Sigmoid colon (tissue), 7 donors: ENCODE measurements around the gene LAMB2. TPM values are rescaled to one million over a fixed set of nuclear protein-coding genes. Genes with fewer than 3 reads are reported as not detected.
A peak's percentile ranks its signal among the peaks of the same experiment; 100 is the strongest.

ENCODE experiments used
- DNase-seq: peaks from one replicate; pipeline ENCODE4 v3.0.0-alpha.2; 2019
- H3K27ac ChIP-seq, 4 donors: fragments of 200-600 bp; sonication (generic); one replicate each; pipeline ENCODE4 v1.5.1; 2016 to 2019; ENCODE audit warnings: mild to moderate bottlenecking in 1 of 4
- H3K27me3 ChIP-seq, 3 donors: fragments of 200-600 bp; sonication (generic); one replicate each; pipeline ENCODE4 v1.5.1; 2019; ENCODE audit warnings: mild to moderate bottlenecking in 1 of 3
- H3K36me3 ChIP-seq, 4 donors: fragments of 200-600 bp; sonication (generic); one replicate each; pipeline ENCODE4 v1.5.1; 2016 to 2019
- H3K4me1 ChIP-seq, 4 donors: fragments of 200-600 bp; sonication (generic); one replicate each; pipeline ENCODE4 v1.5.1; 2017 to 2019
- H3K4me3 ChIP-seq, 4 donors: fragments of 200-600 bp; sonication (generic); one replicate each; pipeline ENCODE4 v1.5.1; 2017 to 2019; ENCODE audit warnings: mild to moderate bottlenecking in 2 of 4, moderate library complexity in 1 of 4
- H3K9me3 ChIP-seq, 4 donors: fragments of 200-600 bp in 3 of 4; sonication (generic) in 3 of 4; one replicate each; pipeline versions ENCODE4 v1.5.1 to v1.6.1; 2013 to 2019
- EP300 ChIP-seq, 4 donors: sonication (generic); formaldehyde crosslinking; IDR thresholded peaks; one replicate each; pipeline ENCODE4 v1.6.1; 2017; ENCODE audit warnings: antibody characterized with exemption in 4 of 4
- POLR2A ChIP-seq, 2 donors: fragments of 450-650 bp; IDR thresholded peaks; one replicate each; pipeline ENCODE4 v1.6.1; 2016; ENCODE audit warnings: antibody characterized with exemption in 2 of 2, mild to moderate bottlenecking in 2 of 2, moderate library complexity in 2 of 2
- POLR2AphosphoS5 ChIP-seq, 4 donors: sonication (generic); formaldehyde crosslinking; IDR thresholded peaks; one replicate each; pipeline ENCODE4 v1.6.1; 2017; ENCODE audit warnings: antibody characterized with exemption in 4 of 4
- WGBS, 2 donors: extraction: QIAGEN DNeasy Blood & Tissue Kit; methylation state at CpG; one replicate each; pipeline ENCODE4 v1.1.7; 2013; 5-methylcytosine and 5-hydroxymethylcytosine counted together
- intact Hi-C: fragments of 100-400 bp; cut with DNase I; formaldehyde crosslinking; loops from one replicate; pipeline ENCODE4 v1.15.1; 2023
- polyA plus RNA-seq, 3 donors: library from polyadenylated mRNA; stranded (reverse); fragments of 200-250 nt; gene quantifications; one replicate each; pipeline ENCODE4 v1.2.3, GENCODE V29; 2013
- total RNA-seq, 4 donors: library from RNA; depleted of rRNA; stranded (reverse); fragments of >200 nt; gene quantifications; one replicate each; pipeline ENCODE4 v1.1.0, GENCODE V29; 2016
- TF ChIP-seq, protein P1 (sequence below), 4 experiments: fragments of 450-650 bp in 3 of 4; fragments of 200-600 bp in 1 of 4; IDR thresholded peaks; one replicate each; pipeline ENCODE4 v1.5.1; 2016 to 2019; ENCODE audit warnings: antibody characterized with exemption in 4 of 4, mild to moderate bottlenecking in 3 of 4, moderate library complexity in 2 of 4
- donor health status: healthy with polysubstance abuse.
- donor health status: Bipolar disorder and iron deficiency.
- donor health status: healthy.

LAMB2 gene
- total and polyA plus RNA-seq, 7 donors = 10.2 to 612 (median 252) TPM

DNA sequence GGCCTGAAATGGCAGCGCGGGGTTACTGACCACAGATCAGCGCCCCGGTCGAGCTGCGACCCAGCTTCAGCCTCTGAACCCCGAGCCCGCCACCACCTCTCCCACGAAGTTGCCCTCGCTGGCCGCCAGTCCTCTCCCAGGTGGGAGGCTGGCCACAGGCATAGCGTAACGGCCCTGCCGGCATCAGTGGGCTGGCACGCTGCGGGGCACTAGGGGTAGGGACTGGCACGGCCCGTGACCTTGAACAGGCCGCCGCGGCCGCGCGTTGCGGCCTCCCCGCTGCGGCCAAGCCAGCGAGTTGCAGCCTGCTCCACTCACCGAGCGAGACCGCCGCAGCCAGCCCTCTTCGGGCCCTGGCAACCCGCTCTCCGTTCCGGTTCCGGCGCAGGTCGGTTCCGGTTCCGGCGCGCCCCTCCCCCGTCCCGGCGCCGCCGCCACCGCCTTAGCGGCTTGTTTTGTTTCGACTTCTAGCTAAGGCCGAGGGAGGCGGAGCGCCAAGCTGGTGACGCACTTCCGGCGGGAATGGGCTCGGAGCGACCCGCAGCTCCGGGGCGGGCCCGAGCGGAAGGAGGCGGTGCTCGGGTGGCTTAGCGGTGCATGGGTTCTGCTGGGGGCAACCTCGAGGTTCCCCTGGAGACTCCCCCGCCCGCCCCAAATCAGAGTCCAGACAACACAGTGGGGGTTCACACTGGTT is 12.3 kb downstream of the LAMB2 start, which contains the start of gene USP19:
TSS of gene USP19 (minus strand) at position 386 of the 694 bp plus-strand sequence. CDS start 1,678 bp downstream, outside the sequence.
- Histone ChIP-seq H3K36me3 (peaks cover 68 to 80% (median 73%) of the 10 kb centered on the region in 4 donors), H3K27me3 (no peaks in the 10 kb centered on the region), H3K27ac (peak within 1 kb of the TSS; percentile 93 to 98 (median 94)), H3K4me3 (peak within 1 kb of the TSS; percentile 90 to 96 (median 94)), H3K4me1 (peaks cover 0 to 30% (median 23%) of the 10 kb centered on the region in 4 donors), H3K9me3 (no peaks in the 10 kb centered on the region)
- intact Hi-C loops = loop anchor here (2.0 kb wide), 1 partner anchor 28 kb away; no protein-coding TSS in a partner anchor
- TF ChIP-seq POLR2A (IDR thresholded peaks at IDR 0.05) = peak; percentile 79 to 86
- peak in 1 of 4 donors; percentile 78 for TF ChIP-seq EP300 (IDR thresholded peaks at IDR 0.05)
- TF ChIP-seq, protein P1, sequence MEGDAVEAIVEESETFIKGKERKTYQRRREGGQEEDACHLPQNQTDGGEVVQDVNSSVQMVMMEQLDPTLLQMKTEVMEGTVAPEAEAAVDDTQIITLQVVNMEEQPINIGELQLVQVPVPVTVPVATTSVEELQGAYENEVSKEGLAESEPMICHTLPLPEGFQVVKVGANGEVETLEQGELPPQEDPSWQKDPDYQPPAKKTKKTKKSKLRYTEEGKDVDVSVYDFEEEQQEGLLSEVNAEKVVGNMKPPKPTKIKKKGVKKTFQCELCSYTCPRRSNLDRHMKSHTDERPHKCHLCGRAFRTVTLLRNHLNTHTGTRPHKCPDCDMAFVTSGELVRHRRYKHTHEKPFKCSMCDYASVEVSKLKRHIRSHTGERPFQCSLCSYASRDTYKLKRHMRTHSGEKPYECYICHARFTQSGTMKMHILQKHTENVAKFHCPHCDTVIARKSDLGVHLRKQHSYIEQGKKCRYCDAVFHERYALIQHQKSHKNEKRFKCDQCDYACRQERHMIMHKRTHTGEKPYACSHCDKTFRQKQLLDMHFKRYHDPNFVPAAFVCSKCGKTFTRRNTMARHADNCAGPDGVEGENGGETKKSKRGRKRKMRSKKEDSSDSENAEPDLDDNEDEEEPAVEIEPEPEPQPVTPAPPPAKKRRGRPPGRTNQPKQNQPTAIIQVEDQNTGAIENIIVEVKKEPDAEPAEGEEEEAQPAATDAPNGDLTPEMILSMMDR (IDR thresholded peaks at IDR 0.05) = no peak
- TF ChIP-seq POLR2AphosphoS5 (IDR thresholded peaks at IDR 0.05) = peak; percentile 84 to 98 (median 95)
- DNase-seq = peak; percentile 98
- 1% methylated on average over 70 of the region's 70 CpGs for WGBS, 2 donors

DNA sequence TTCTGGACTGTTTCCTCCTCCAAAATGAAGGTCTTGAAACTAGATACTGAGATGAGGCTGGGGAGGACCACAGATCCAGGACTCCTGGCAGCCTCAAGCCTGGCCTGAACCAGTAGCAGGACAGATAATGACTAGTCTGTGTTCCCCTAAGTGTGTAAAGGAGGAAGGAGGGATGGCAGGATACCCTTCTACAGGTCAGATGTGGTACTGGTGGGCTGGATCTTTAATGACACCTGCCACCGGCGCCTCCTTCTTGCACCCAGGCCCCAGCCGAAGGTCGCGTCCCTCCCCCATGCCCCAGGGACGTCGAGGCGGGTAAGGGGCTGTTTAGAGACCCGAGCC is 12.8 kb downstream of the LAMB2 start:
- peaks cover 68 to 80% (median 73%) of the 10 kb centered on the region in 4 donors for H3K36me3 ChIP-seq
- peak overlapping the region; percentile 90 to 96 (median 94) for H3K4me3 ChIP-seq
- no peak for TF ChIP-seq EP300 (IDR thresholded peaks at IDR 0.05)
- TF ChIP-seq, protein P1 (IDR thresholded peaks at IDR 0.05) = peak in 1 of 4 experiments; percentile 5
- no peaks in the 10 kb centered on the region for H3K27me3 ChIP-seq
- DNase-seq = no peak
- H3K9me3 ChIP-seq = no peaks in the 10 kb centered on the region
- WGBS, 2 donors = 0% methylated on average over 9 of the region's 9 CpGs
- intact Hi-C loops = loop anchor here (2.0 kb wide), 1 partner anchor 27 kb away; no protein-coding TSS in a partner anchor
- peak overlapping the region; percentile 93 to 98 (median 94) for H3K27ac ChIP-seq
- peaks cover 0 to 30% (median 23%) of the 10 kb centered on the region in 4 donors for H3K4me1 ChIP-seq

DNA sequence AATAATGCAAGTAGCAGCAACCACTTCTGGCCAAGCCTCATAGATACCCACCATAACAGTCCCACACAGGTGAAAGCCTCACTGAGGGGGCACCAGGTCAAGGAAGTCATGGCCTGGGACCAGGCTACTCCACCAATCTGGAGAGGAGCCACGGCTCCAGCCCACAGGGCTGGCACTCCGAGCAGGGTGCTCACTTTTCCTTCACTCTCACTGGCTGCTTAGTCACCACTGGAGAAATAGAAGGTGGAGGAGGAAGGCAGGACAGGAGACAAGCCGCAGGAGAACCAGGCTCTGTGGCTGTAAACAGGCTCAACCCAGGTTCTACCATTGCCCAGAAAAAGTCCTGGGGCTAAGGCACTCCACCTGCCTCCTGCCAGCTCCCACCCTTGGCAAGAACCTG is 13.4 kb downstream of the LAMB2 start:
- H3K36me3 ChIP-seq = peaks cover 68 to 80% (median 73%) of the 10 kb centered on the region in 4 donors
- intact Hi-C loops = no loop called here
- peak overlapping the region in 3 of 4 donors; percentile 90 to 96 (median 94) for H3K4me3 ChIP-seq
- no peaks in the 10 kb centered on the region for H3K9me3 ChIP-seq
- 43 to 86% methylated on average over 3 of the region's 3 CpGs for WGBS, 2 donors
- H3K27ac ChIP-seq = peak overlapping the region; percentile 93 to 98 (median 94)
- no peak for DNase-seq
- peaks cover 0 to 30% (median 23%) of the 10 kb centered on the region in 4 donors for H3K4me1 ChIP-seq
- no peak for TF ChIP-seq EP300 (IDR thresholded peaks at IDR 0.05)
- TF ChIP-seq, protein P1 (IDR thresholded peaks at IDR 0.05) = no peak
- TF ChIP-seq POLR2AphosphoS5 (IDR thresholded peaks at IDR 0.05) = no peak
- H3K27me3 ChIP-seq = no peaks in the 10 kb centered on the region

DNA sequence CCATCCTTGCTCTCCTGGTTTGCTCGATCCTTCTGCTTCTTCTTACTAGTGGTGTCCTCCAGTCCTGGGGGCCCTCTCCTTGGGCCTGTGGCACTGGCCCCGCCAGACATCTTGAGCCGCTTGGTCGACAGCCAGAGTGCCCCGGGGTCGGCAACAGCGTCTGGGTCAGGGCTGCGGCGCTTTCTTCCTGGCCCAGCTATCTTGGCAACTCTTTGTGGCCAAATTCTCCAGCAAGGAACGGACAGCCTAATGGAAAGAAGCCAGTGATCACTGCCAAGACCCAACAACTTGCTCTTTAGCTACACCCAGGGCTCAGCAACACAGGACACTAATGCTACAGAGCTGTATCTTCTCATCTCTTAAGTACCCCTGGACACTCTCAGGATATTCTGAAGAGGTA is 13.8 kb downstream of the LAMB2 start:
- Histone ChIP-seq H3K27me3 (no peaks in the 10 kb centered on the region), H3K4me1 (peaks cover 0 to 30% (median 23%) of the 10 kb centered on the region in 4 donors), H3K9me3 (no peaks in the 10 kb centered on the region), H3K27ac (peak overlapping the region; percentile 93 to 98 (median 94)), H3K4me3 (no peak overlapping the region), H3K36me3 (peaks cover 68 to 80% (median 73%) of the 10 kb centered on the region in 4 donors)
- no peak for DNase-seq
- whole genome bisulfite sequencing, 2 donors = 87 to 91% methylated on average over 10 of the region's 10 CpGs
- intact Hi-C loops = no loop called here
- TF ChIP-seq, protein P1 (IDR thresholded peaks at IDR 0.05) = no peak
- TF ChIP-seq EP300 (IDR thresholded peaks at IDR 0.05) (no peak), POLR2A (IDR thresholded peaks at IDR 0.05) (no peak), POLR2AphosphoS5 (IDR thresholded peaks at IDR 0.05) (no peak)
